Spleen (tissue), 11 donors: Measurements from ENCODE around the gene AGFG1. TPM values are rescaled to one million over a fixed set of nuclear protein-coding genes. Genes with fewer than 3 reads are reported as not detected.
A peak's percentile ranks its signal among the peaks of the same experiment; 100 is the strongest.
"Not testable (repeated sequence)": the region's sequence is repeated elsewhere in the genome, so short reads cannot be mapped to it uniquely, and the experiment has no call there.

Experiments
- DNase-seq: peaks from one replicate; pipeline ENCODE4 v3.0.0-alpha.2; 2020
- H3K27ac ChIP-seq, 8 donors: fragments of 200-600 bp; sonication (generic) in 7 of 8; 1 replicate in 4 of 8; 2 replicates in 4 of 8; pipeline versions ENCODE4 v1.5.0 to v1.8.0; 2016 to 2021; ENCODE audit warnings: inconsistent platforms in 4 of 8, mild to moderate bottlenecking in 4 of 8, moderate library complexity in 1 of 8
- H3K27me3 ChIP-seq, 7 donors: fragments of 200-600 bp; sonication (generic) in 6 of 7; replicated peaks in 1 of 7; 1 replicate in 4 of 7; 2 replicates in 3 of 7; pipeline versions ENCODE4 v1.5.0 to v1.8.0; 2016 to 2021; ENCODE audit warnings: inconsistent platforms in 3 of 7, mild to moderate bottlenecking in 1 of 7
- H3K36me3 ChIP-seq, 6 donors: fragments of 200-600 bp; sonication (generic) in 5 of 6; 1 replicate in 4 of 6; 2 replicates in 2 of 6; pipeline versions ENCODE4 v1.5.0 to v1.8.0; 2016 to 2021; ENCODE audit warnings: inconsistent platforms in 2 of 6
- H3K4me1 ChIP-seq, 6 donors: fragments of 200-600 bp; sonication (generic) in 5 of 6; 1 replicate in 3 of 6; 2 replicates in 3 of 6; pipeline versions ENCODE4 v1.5.0 to v1.8.0; 2016 to 2021; ENCODE audit warnings: inconsistent platforms in 3 of 6
- H3K4me3 ChIP-seq, 8 donors: fragments of 200-600 bp; sonication (generic) in 7 of 8; 1 replicate in 4 of 8; 2 replicates in 4 of 8; pipeline versions ENCODE4 v1.5.0 to v1.8.0; 2016 to 2021; ENCODE audit warnings: inconsistent platforms in 4 of 8, mild to moderate bottlenecking in 4 of 8, moderate library complexity in 2 of 8
- H3K9me3 ChIP-seq, 8 donors: fragments of 200-600 bp; sonication (generic) in 7 of 8; 1 replicate in 4 of 8; 2 replicates in 4 of 8; pipeline versions ENCODE4 v1.5.0 to v1.8.0; 2016 to 2021; ENCODE audit warnings: inconsistent platforms in 4 of 8
- POLR2A ChIP-seq, 3 donors: fragments of 450-650 bp; IDR thresholded peaks; one replicate each; pipeline ENCODE4 v1.5.1; 2017; ENCODE audit warnings: antibody characterized with exemption in 3 of 3, mild to moderate bottlenecking in 1 of 3
- POLR2AphosphoS5 ChIP-seq, 3 donors: sonication (generic); formaldehyde crosslinking; IDR thresholded peaks; one replicate each; pipeline ENCODE4 v1.5.1; 2017; ENCODE audit warnings: antibody characterized with exemption in 3 of 3
- WGBS, 5 donors: extraction: QIAGEN DNeasy Blood & Tissue Kit in 3 of 5; methylation state at CpG; one replicate each; pipeline versions ENCODE4 v1.1.5 to v1.1.7; 2013 to 2018; 5-methylcytosine and 5-hydroxymethylcytosine counted together
- intact Hi-C: fragments of 100-400 bp; cut with DNase I; formaldehyde crosslinking; loops from one replicate; pipeline ENCODE4 v1.15.0; 2023; ENCODE audit warnings: low total_unique reads
- polyA plus RNA-seq, 3 donors: library from polyadenylated mRNA; stranded (reverse); fragments of 200-250 nt; gene quantifications; one replicate each; pipeline ENCODE4 v1.2.1, GENCODE V29; 2013
- total RNA-seq, 7 donors: library from RNA; depleted of rRNA in 3 of 7; stranded (reverse); fragments of >200 nt in 3 of 7; fragmentation: NEBNext Ultra II Directional in 4 of 7; extraction: Animal tissue kit (Norgen Biotek cat#: 25700) in 4 of 7; gene quantifications; one replicate each; pipeline versions ENCODE4 v1.1.0 to v1.2.1, GENCODE V29; 2016 to 2021
- TF ChIP-seq, protein P1 (sequence below), 11 experiments: fragments of 200-600 bp in 7 of 11; fragments of 450-650 bp in 4 of 11; sonication (generic) in 4 of 11; IDR thresholded peaks in 8 of 11; conservative IDR thresholded peaks in 3 of 11; 1 replicate in 7 of 11; 2 replicates in 4 of 11; pipeline versions ENCODE4 v1.4.0 to v1.8.0; 2016 to 2021; ENCODE audit warnings: antibody characterized with exemption in 11 of 11, inconsistent platforms in 4 of 11, mild to moderate bottlenecking in 1 of 11
- donor health status: healthy with polysubstance abuse.
- donor health status: DM: no; HTN: no; CAD: no; lungs with moderate emphysema.
- donor health status: DM: no; HTN: no; CAD: no.
- donor health status: Bipolar disorder and iron deficiency.
- donor health status: healthy.
- donor health status: DM: no; HTN: no; CAD: no.
- donor health status: DM: yes; HTN: yes; CAD: no.

The AGFG1 gene
- total and polyA plus RNA-seq, 10 donors, result 23.6 to 111 (median 79.1) TPM

DNA sequence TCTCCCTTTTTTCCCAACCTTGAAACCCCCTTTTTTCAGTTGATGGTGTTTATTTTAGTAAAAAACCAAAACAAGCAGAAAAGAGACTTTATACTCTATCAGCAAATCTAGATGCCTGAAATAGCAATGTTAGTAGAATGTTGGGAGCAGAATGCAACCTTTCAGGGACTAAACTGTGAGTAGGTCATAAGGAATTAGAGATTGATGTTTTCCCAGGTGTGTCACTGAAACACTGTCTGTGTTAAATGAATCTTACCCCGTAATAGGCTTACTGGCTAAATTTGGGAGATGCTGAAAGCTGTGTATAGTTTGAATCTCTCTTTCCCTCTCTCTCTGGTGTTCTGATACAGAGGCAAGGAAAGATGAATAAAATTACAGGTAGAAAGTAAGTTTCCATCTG is 43.8 kb downstream of the AGFG1 start:
- no peaks in the 10 kb centered on the region for H3K9me3 ChIP-seq
- no peak for DNase-seq
- no peak overlapping the region for H3K27ac ChIP-seq
- intact Hi-C loops, result no loop called here
- TF ChIP-seq, protein P1, sequence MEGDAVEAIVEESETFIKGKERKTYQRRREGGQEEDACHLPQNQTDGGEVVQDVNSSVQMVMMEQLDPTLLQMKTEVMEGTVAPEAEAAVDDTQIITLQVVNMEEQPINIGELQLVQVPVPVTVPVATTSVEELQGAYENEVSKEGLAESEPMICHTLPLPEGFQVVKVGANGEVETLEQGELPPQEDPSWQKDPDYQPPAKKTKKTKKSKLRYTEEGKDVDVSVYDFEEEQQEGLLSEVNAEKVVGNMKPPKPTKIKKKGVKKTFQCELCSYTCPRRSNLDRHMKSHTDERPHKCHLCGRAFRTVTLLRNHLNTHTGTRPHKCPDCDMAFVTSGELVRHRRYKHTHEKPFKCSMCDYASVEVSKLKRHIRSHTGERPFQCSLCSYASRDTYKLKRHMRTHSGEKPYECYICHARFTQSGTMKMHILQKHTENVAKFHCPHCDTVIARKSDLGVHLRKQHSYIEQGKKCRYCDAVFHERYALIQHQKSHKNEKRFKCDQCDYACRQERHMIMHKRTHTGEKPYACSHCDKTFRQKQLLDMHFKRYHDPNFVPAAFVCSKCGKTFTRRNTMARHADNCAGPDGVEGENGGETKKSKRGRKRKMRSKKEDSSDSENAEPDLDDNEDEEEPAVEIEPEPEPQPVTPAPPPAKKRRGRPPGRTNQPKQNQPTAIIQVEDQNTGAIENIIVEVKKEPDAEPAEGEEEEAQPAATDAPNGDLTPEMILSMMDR (IDR thresholded peaks at IDR 0.05 in 8 of 11, conservative IDR thresholded peaks at IDR 0.05 in 3 of 11), result no peak
- TF ChIP-seq POLR2A (IDR thresholded peaks at IDR 0.05) (no peak), POLR2AphosphoS5 (IDR thresholded peaks at IDR 0.05) (no peak)
- H3K4me3 ChIP-seq, result no peak overlapping the region
- WGBS, 5 donors, result 77 to 90% (median 89%) methylated on average over 1 of the region's 1 CpG
- peaks cover 0 to 100% (median 62%) of the 10 kb centered on the region in 6 donors for H3K4me1 ChIP-seq
- peaks cover 0 to 15% (median 0%) of the 10 kb centered on the region in 6 donors for H3K36me3 ChIP-seq
- H3K27me3 ChIP-seq, result no peaks in the 10 kb centered on the region

GRCh38 chr2:227517724-227518123 is 45.8 kb downstream of the AGFG1 start:
- H3K36me3 ChIP-seq, result peaks cover 0 to 35% (median 2%) of the 10 kb centered on the region in 6 donors
- H3K4me1 ChIP-seq, result peaks cover 0 to 97% (median 49%) of the 10 kb centered on the region in 6 donors
- intact Hi-C loops, result no loop called here
- WGBS, 5 donors, result 75 to 90% (median 80%) methylated on average over 5 of the region's 5 CpGs
- H3K9me3 ChIP-seq, result no peaks in the 10 kb centered on the region
- DNase-seq, result no peak
- H3K27me3 ChIP-seq, result no peaks in the 10 kb centered on the region
- TF ChIP-seq POLR2A (IDR thresholded peaks at IDR 0.05) (no peak), POLR2AphosphoS5 (IDR thresholded peaks at IDR 0.05) (no peak)
- TF ChIP-seq, protein P1 (IDR thresholded peaks at IDR 0.05 in 8 of 11, conservative IDR thresholded peaks at IDR 0.05 in 3 of 11), result no peak
- peak overlapping the region in 4 of 8 donors; percentile 1 to 63 (median 28) for H3K27ac ChIP-seq
- H3K4me3 ChIP-seq, result no peak overlapping the region

GRCh38 chr2:227518278-227518865 is 46.4 kb downstream of the AGFG1 start:
- DNase-seq, H3K27me3 ChIP-seq, intact Hi-C loops, H3K9me3 ChIP-seq, H3K4me3 ChIP-seq: not testable (repeated sequence)
- Histone ChIP-seq H3K27ac (peak overlapping the region in 1 of 8 donors; percentile 63), H3K4me1 (peaks cover 0 to 91% (median 44%) of the 10 kb centered on the region in 6 donors), H3K36me3 (peaks cover 0 to 38% (median 2%) of the 10 kb centered on the region in 6 donors)
- WGBS, 5 donors, result 59 to 75% (median 66%) methylated on average over 7 of the region's 7 CpGs

- intact Hi-C loops, H3K9me3 ChIP-seq, H3K27ac ChIP-seq, DNase-seq, H3K4me3 ChIP-seq, H3K27me3 ChIP-seq: not testable (repeated sequence)
- Histone ChIP-seq H3K4me1 (peaks cover 0 to 63% (median 31%) of the 10 kb centered on the region in 6 donors), H3K36me3 (peaks cover 0 to 60% (median 25%) of the 10 kb centered on the region in 6 donors)
- 89 to 98% (median 97%) methylated on average over 2 to 3 of the region's 3 CpGs for WGBS, 5 donors
Measured at GRCh38 chr2:227521178-227521577, 49.2 kb downstream of the AGFG1 start.

GRCh38 chr2:227524665-227525064 is 52.7 kb downstream of the AGFG1 start:
- TF ChIP-seq POLR2A (IDR thresholded peaks at IDR 0.05) (no peak), POLR2AphosphoS5 (IDR thresholded peaks at IDR 0.05) (no peak)
- TF ChIP-seq, protein P1 (IDR thresholded peaks at IDR 0.05 in 8 of 11, conservative IDR thresholded peaks at IDR 0.05 in 3 of 11), result no peak
- Histone ChIP-seq H3K9me3 (no peaks in the 10 kb centered on the region), H3K27ac (no peak overlapping the region), H3K4me1 (peaks cover 0 to 30% (median 5%) of the 10 kb centered on the region in 6 donors), H3K36me3 (peaks cover 0 to 95% (median 32%) of the 10 kb centered on the region in 6 donors), H3K27me3 (no peaks in the 10 kb centered on the region), H3K4me3 (no peak overlapping the region)
- no peak for DNase-seq
- intact Hi-C loops, result no loop called here
- WGBS, 5 donors, result 80 to 89% (median 84%) methylated on average over 4 of the region's 4 CpGs
